Fibroblast of skin of back (primary cell): Measurements from ENCODE around the gene SLC9A1. TPM values are rescaled to one million over a fixed set of nuclear protein-coding genes. Genes with fewer than 3 reads are reported as not detected.
"Not testable (repeated sequence)": the region's sequence is repeated elsewhere in the genome, so short reads cannot be mapped to it uniquely, and the experiment has no call there.

ENCODE experiments used
- DNase-seq: peaks from one replicate; pipeline ENCODE4 v3.0.0-alpha.2; 2013
- polyA plus RNA-seq, 2 experiments: library from polyadenylated mRNA; unstranded; fragments of 120-200 nt; gene quantifications; one replicate each; pipeline ENCODE4 v1.2.1, GENCODE V29; 2013; ENCODE audit not compliant: insufficient read length in 2 of 2

SLC9A1 gene
- polyA plus RNA-seq (2013, experiment 1 of 2; ENCODE audit: insufficient read length) = 31.2 TPM
- 21.0 TPM for polyA plus RNA-seq (2013, experiment 2 of 2; ENCODE audit: insufficient read length)

DNA sequence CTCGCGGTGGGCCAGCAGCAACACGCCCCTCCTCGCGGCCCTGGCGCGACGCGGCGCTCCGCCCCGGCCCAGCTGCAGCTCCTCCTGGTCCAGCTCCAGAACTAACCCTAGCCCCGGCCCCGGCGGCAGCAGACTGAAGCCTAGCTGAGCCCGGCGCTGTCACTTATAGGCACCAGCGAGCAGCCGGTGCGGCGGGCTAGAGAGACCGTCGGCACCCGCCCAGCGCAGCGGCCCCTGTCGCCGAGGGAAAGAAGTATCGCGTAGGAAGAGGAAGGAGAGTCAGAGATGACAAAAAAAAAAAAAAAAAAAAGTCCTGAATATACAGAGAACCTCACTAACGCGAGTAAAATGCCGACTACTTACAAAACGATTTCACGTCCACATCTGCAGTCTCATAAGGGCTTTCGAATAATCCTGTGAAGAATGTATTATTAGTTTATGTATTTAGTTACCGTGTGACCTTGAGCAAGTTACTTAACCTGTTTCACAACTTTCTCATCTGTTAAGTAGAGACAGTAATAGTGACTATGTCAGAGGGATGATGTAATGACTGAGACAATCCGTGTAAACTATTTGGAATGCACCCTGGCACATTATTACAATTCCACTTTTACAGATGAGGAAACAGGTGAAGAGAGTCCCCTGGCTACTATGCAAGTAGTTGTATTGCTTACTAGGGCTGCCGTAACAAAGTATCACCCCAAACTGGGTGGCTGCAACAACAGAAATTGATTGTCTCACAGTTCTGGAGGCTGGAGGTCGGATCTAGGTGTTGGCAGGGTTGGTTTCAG, at the start of gene SLC9A1:
Gene SLC9A1 (minus strand): TSS at position 135 of the 791 bp plus-strand sequence. CDS start 791 bp downstream, outside the sequence.
- DNase-seq = peak; percentile 84

- DNase-seq = peak; percentile 48
Measured at GRCh38 chr1:27203946-27204345, 49.0 kb upstream of the SLC9A1 start.

- no peak for DNase-seq
Measured at GRCh38 chr1:27201295-27201694, 46.4 kb upstream of the SLC9A1 start.

GRCh38 chr1:27193194-27193593, 38.3 kb upstream of the SLC9A1 start:
- DNase-seq = no peak

DNA sequence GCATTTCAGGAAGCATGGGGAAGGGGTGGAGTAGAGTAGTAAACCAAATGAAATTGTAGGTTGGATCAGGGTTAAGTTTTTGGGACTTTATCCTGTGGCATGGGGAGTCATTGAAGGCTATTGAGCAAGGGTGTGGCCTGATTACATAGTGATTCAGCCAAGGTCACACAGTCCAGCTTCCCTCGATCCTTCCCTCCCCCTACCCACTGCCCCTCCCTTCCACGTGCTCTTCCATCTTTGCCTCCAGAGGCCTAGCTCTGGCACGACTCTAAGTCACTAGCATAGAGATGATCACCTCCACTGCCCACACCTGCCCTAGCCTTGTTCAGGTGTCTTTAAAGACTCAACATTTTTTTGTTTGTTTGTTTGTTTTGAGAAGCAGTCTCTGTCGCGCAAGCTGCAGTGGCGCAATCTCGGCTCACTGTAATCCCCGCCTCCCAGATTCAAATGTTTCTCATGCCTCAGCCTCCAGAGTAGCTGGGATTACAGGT, 37.2 kb upstream of the SLC9A1 start:
- peak; percentile 34 for DNase-seq

DNA sequence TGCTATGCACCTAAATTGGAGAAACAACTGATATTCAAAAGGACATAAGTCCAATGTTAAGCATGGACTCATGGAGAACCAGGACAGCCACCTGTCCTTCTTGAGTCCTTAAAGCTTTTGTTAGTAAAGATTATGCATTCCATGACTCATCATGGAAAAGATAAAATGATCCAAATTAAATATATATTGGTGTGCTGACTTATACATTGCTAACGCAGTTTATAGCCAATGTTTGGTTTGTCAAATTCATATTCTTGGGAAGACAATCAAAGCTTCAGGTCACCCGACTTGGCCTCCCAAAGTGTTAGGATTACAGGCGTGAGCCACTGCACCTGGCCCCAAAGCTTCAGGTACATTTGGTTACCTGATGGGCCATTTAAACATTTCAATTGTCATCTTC, 29.7 kb upstream of the SLC9A1 start:
- DNase-seq = not testable (repeated sequence)

GRCh38 chr1:27179979-27180378, 25.1 kb upstream of the SLC9A1 start:
- DNase-seq = no peak

DNA sequence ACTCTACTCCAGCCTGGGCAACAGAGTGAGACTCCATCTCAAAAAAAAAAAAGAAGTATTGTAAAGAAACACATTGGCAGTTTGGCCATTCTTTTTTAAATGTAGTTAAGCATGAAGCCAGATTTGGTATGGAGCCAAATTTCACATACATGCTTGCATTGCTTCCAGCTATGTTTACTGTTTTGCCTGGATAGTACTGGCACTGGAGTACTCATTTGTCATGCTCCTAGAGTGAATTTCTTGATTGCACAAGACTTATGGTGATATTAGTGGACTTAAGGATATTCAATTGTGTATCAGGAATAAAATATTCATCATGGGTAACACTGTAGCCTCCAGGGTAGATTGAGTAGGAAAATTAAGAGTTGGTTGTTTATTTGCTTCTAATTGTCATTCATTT, 24.5 kb upstream of the SLC9A1 start:
- no peak for DNase-seq

DNA sequence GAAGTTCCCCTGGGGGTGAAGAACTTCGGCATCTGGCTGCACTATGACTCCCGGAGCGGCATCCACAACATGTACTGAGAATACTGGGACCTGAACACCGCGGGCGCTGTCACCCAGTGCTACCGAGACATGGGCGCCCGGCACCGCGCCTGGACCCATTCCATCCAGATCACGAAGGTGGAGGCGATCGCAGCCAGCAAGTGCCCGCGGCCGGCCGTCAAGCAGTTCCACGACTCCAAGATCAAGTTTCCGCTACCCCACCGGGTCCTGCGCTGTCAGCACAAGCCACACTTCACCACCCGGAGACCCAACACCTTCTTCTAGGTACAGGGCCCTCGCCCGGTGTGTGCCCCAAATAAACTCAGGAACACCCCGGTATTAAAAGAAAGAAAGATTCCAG, 22.0 kb upstream of the SLC9A1 start:
- DNase-seq = no peak

GRCh38 chr1:27176323-27176722, 21.4 kb upstream of the SLC9A1 start:
- DNase-seq = no peak

DNA sequence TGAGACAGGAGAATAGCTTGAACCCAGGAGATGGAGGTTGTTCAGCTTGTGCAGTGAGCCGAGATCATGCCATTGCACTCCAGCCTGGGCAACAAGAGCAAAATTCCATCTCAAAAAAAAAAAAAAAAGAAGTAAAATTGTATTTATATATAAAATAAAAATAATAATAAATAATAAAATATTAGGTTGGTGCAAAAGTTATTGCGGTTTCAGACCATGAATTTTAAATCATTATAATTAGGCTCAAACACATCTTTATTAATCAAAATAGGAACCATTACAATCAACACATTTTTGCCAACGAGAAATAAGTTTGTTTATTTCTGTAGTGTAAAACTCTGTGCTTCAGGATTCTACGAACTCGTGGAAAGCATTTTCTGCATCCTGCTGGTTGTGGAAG, 18.1 kb upstream of the SLC9A1 start:
- DNase-seq = not testable (repeated sequence)

GRCh38 chr1:27166929-27167328, 12.0 kb upstream of the SLC9A1 start:
- DNase-seq = no peak

DNA sequence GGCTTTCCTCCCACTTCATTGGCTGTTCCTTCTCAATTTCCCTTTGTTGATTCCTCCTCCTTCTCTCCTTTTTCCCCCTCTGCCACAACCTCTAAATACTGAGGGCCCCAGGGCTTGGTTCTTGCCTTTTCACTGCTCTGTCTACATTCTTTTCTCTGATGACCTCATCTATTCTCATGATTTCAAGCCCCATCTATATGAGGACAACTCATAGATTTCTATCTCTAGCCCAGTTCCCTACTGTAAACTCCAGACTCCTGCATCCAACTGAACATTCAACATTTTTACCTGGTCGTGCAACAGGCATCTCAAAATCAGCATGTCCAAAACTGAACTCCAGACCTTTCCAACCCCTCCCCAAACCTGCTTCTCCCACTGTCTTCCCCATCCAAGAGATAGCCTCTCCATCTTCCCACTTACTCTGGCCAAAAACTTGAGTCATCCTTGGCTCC, 11.5 kb upstream of the SLC9A1 start:
- DNase-seq = peak; percentile 23

DNA sequence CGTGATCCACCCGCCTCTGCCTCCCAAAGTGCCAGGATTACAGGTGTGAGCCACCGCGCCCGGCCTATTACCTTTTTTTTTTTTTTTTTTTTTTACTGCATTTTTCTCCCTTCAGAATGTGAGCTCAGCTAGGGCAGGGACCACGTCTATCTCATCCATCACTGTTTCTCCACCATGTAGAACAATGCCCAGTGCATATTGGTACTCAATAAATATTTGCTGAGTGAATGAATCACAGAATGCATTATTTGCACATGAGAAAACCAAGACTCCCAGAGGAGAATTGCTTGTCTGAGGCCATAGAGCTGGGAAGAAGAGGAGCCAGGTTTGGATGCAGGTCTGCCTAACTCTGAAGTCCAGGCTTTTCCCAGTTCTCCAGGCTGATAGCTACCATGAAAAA, 8.2 kb upstream of the SLC9A1 start:
- DNase-seq = no peak

GRCh38 chr1:27162090-27162489, 7.2 kb upstream of the SLC9A1 start:
- DNase-seq = no peak

- DNase-seq = no peak
Measured at GRCh38 chr1:27161594-27161993, 6.7 kb upstream of the SLC9A1 start.

- no peak for DNase-seq
Measured at GRCh38 chr1:27157194-27157593, 2.3 kb upstream of the SLC9A1 start.

- no peak for DNase-seq
Measured at GRCh38 chr1:27154469-27154990, 395 bp downstream of the SLC9A1 start.

DNA sequence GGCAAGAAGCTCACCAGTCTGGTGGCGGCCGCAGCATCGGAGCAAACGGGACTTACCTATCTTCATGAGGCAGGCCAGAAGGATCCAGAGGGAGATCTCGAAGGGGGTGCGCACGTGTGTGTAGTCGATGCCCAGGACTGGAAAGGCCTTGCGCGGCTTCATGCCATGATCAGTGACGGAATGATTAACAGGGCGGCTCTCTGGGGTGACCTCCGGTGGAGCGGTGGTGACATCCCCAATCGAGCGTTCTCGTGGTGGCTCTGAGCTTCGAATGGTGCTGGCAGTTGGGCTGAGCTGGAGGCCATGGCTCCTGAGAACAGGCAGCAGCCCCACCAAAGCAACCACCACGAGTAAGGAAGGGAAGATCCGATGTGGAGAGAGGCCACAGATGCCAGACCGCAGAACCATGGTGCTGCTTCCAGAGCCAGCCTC, 982 bp downstream of the SLC9A1 start:
- no peak for DNase-seq

- peak; percentile 55 for DNase-seq
Measured at GRCh38 chr1:27153549-27153886, 1.4 kb downstream of the SLC9A1 start.

GRCh38 chr1:27152829-27153548, 1.9 kb downstream of the SLC9A1 start:
- DNase-seq = no peak

GRCh38 chr1:27152004-27152828, 2.7 kb downstream of the SLC9A1 start:
- DNase-seq = no peak
